Neutrophil (primary cell): ENCODE measurements around the gene FPGS.

ENCODE experiments used
- H3K27ac ChIP-seq: fragments of 200-600 bp; sonication (generic); 2 replicates; pipeline ENCODE4 v1.5.1; 2016; ENCODE audit warnings: mild to moderate bottlenecking, moderate library complexity
- H3K27me3 ChIP-seq: fragments of 200-600 bp; sonication (generic); 2 replicates; pipeline ENCODE4 v1.6.0; 2016; ENCODE audit warnings: mild to moderate bottlenecking
- H3K36me3 ChIP-seq: fragments of 200-600 bp; sonication (generic); 2 replicates; pipeline ENCODE4 v1.5.1; 2017
- H3K4me1 ChIP-seq, 2 experiments: fragments of 200-600 bp in 1 of 2; sonication (generic) in 1 of 2; 1 replicate in 1 of 2; 2 replicates in 1 of 2; pipeline versions ENCODE4 v1.5.1 to v1.6.1; 2013 to 2016; ENCODE audit warnings: low read depth in 1 of 2, low read length in 1 of 2, mild to moderate bottlenecking in 1 of 2, moderate library complexity in 1 of 2; ENCODE audit not compliant: control insufficient read depth in 1 of 2, insufficient read depth in 1 of 2
- H3K4me3 ChIP-seq, 2 experiments: fragments of 200-600 bp in 1 of 2; sonication (generic) in 1 of 2; 1 replicate in 1 of 2; 2 replicates in 1 of 2; pipeline ENCODE4 v1.5.1; 2013 to 2016; ENCODE audit warnings: low read depth in 1 of 2, low read length in 1 of 2, mild to moderate bottlenecking in 1 of 2, moderate library complexity in 1 of 2
- H3K9me3 ChIP-seq: fragments of 200-600 bp; sonication (generic); 2 replicates; pipeline ENCODE4 v1.5.1; 2016
- TF ChIP-seq, protein P1 (sequence below): fragments of 200-600 bp; sonication (generic); IDR thresholded peaks from 2 replicates; pipeline ENCODE4 v1.5.1; 2016; ENCODE audit warnings: antibody characterized with exemption

FPGS gene

DNA sequence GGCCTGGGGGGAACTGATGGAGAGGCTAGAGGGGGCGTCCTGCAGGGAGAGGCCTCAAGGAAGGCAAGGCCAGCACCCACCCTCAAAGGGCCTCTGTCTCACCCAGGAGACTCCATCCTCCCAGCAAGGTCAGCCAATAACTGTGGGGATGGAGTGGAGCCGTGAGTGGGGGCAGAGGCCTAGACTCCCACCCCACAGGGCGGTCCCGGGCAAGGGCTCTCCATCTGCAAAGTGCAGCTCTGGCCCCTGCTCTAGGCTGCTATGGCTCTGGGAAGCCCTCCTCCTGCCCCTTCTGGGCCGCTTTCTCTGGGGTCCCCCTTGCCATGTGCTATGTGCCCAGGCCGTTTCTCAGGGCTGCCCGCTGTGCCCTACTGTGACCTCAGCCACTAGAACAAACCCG, 14.0 kb downstream of the FPGS start:
- peaks cover 9% of the 10 kb centered on the region for H3K36me3 ChIP-seq
- TF ChIP-seq, protein P1, sequence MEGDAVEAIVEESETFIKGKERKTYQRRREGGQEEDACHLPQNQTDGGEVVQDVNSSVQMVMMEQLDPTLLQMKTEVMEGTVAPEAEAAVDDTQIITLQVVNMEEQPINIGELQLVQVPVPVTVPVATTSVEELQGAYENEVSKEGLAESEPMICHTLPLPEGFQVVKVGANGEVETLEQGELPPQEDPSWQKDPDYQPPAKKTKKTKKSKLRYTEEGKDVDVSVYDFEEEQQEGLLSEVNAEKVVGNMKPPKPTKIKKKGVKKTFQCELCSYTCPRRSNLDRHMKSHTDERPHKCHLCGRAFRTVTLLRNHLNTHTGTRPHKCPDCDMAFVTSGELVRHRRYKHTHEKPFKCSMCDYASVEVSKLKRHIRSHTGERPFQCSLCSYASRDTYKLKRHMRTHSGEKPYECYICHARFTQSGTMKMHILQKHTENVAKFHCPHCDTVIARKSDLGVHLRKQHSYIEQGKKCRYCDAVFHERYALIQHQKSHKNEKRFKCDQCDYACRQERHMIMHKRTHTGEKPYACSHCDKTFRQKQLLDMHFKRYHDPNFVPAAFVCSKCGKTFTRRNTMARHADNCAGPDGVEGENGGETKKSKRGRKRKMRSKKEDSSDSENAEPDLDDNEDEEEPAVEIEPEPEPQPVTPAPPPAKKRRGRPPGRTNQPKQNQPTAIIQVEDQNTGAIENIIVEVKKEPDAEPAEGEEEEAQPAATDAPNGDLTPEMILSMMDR: no peak
- no peaks in the 10 kb centered on the region for H3K9me3 ChIP-seq
- H3K4me3 ChIP-seq: no peak overlapping the region
- no peaks in the 10 kb centered on the region for H3K27me3 ChIP-seq
- H3K27ac ChIP-seq: no peak overlapping the region
- H3K4me1 ChIP-seq: no peaks in the 10 kb centered on the region

DNA sequence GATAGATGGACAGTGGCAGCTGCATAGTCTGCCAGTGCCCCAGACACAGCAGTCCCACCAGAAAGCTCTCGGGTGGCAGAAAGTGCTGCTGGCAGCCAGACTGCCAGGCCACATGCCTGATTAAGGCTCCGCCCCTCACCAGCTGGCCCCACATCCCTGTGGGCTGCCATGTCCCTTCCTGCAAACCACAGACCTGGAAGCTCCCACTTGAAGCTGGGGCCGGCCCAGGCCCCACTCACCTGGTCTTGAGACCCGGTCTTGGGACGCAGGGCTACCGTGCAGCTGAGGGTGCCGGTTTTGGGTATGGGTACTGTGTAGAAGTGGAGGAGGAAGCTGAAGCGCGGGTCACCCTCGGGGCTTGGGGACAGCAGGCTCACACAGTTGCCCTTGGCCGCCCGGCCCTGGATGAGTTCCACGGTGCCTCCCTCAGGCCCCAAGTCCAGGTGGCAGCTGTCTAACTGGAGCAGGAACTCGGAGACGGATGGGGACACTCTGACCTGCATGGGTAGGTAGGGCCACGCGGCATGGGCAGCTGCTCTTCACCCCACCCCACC, 15.3 kb downstream of the FPGS start:
- Histone ChIP-seq H3K36me3 (peaks cover 5% of the 10 kb centered on the region), H3K9me3 (no peaks in the 10 kb centered on the region), H3K27me3 (no peaks in the 10 kb centered on the region), H3K4me3 (no peak overlapping the region), H3K4me1 (no peaks in the 10 kb centered on the region), H3K27ac (no peak overlapping the region)
- TF ChIP-seq, protein P1: no peak

DNA sequence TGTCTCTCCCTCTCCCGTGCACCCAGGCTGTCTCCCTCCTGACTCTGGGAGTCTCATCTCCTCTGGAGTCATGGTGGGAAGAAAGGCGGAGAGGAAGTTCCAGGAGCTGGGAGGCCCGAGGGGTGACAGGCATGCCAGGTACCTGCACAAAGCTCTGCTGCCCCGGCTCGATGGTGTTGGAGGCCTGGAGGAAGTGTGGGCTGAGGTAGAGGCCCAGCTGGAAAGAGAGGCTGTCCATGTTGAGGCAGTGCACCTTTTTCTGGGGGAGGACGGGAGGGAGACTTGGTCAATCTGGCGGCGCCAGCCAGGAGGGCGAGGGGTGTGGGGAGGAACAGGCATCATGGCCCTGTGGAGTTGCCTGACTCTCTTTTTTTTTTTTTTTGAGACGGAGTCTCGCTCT, 15.9 kb downstream of the FPGS start:
- Histone ChIP-seq H3K4me3 (no peak overlapping the region), H3K27ac (no peak overlapping the region), H3K9me3 (no peaks in the 10 kb centered on the region), H3K27me3 (no peaks in the 10 kb centered on the region), H3K4me1 (no peaks in the 10 kb centered on the region), H3K36me3 (no peaks in the 10 kb centered on the region)
- TF ChIP-seq, protein P1: no peak

DNA sequence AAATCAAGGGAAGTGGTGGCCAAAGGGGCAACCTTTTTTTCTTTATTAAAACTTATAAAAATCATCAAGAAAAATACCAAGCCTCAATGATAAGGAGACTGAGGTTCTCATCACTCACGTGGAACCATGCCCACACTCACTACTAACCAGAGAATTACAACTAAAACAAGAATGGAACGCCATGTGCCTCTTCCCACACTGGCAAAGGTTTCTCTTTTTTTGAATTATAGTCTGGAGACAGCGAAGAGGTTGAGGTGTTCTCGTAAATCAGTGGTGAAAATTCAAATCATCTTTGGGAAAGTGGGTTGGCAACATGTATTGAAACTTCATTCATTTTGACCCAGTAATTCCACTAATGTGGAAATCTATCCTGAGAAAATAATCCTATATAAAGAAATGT, 19.4 kb downstream of the FPGS start:
- no peak overlapping the region for H3K27ac ChIP-seq
- no peak overlapping the region for H3K4me3 ChIP-seq
- H3K27me3 ChIP-seq: no peaks in the 10 kb centered on the region
- no peaks in the 10 kb centered on the region for H3K36me3 ChIP-seq
- no peaks in the 10 kb centered on the region for H3K9me3 ChIP-seq
- TF ChIP-seq, protein P1: no peak
- H3K4me1 ChIP-seq: no peaks in the 10 kb centered on the region

DNA sequence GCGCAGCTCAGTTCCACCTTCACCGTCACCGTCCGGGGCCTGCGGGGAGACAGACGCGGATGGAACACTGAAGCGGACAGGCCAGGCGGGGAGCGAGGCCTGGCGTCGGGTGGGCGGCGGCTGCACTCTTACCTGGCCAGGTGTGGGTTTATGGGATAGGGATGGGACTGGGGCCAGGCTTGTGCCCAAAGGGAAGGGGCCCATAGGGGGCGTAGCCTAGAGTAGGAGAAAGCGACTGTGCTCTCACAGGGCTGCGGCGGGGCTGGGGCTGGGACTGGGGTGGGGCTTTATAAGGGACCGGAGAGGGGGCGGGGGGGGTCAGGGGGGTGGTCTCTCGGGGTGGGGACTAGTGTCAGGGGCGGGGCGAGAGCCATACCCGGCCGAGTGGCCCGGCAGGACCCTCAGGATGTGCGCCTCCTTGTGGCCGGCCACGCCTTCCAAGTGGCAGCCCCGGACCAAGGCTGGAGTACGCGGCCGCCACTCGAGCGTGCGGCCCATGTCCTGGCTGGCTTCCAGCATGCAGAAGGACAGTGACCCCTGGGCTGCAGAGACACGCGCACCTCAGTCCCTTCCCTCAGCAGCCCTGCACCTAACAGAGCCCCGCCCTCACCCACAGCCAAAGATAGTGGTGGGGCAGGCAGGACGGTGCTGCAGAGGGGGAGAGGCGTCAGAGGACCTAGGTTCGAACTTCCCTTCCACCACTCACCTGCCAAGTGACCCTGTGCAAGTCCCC, 22.8 kb downstream of the FPGS start:
- H3K4me3 ChIP-seq: no peak overlapping the region
- H3K27ac ChIP-seq: no peak overlapping the region
- no peaks in the 10 kb centered on the region for H3K36me3 ChIP-seq
- no peaks in the 10 kb centered on the region for H3K27me3 ChIP-seq
- H3K9me3 ChIP-seq: no peaks in the 10 kb centered on the region
- TF ChIP-seq, protein P1: no peak
- H3K4me1 ChIP-seq: peaks cover 0 to 6% of the 10 kb centered on the region in 2 experiments
